Right lobe of liver (tissue), 4 donors: ENCODE data around the gene ACAP2.

Experiments
- POLR2A ChIP-seq: fragments of 450-650 bp; IDR thresholded peaks from one replicate; pipeline ENCODE4 v1.6.1; 2017; ENCODE audit warnings: antibody characterized with exemption, mild to moderate bottlenecking
- TF ChIP-seq, protein P1 (sequence below), 4 donors: fragments of 200-600 bp in 3 of 4; fragments of 450-650 bp in 1 of 4; IDR thresholded peaks; one replicate each; pipeline versions ENCODE4 v1.5.1 to v1.8.0; 2016 to 2022; ENCODE audit warnings: antibody characterized with exemption in 4 of 4, mild to moderate bottlenecking in 2 of 4
- donor health status: DM: no; HTN: no; CAD: no.
- donor health status: DM: no; HTN: no; CAD: no.
- donor health status: DM: no; HTN: yes; CAD: no.

DNA sequence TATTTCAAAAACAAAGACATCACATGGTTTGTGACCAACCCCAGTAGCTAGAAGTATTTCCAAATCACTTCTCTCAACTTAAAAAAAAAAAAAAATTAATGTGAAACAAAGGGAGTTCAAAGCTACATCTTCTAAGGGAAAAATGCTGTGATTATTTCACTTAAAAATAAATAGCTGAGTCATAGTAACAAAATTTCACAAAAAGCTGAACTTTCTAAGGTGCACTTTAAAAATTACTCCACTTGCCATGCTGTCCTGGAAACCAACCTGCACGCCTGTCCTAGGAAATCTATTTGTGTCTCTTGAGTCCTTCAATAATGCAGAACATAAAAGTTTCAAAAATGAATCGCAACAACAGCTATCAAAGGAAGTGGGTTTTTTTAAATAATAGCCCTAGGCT, 1.8 kb downstream of the ACAP2 start:
- TF ChIP-seq, protein P1, sequence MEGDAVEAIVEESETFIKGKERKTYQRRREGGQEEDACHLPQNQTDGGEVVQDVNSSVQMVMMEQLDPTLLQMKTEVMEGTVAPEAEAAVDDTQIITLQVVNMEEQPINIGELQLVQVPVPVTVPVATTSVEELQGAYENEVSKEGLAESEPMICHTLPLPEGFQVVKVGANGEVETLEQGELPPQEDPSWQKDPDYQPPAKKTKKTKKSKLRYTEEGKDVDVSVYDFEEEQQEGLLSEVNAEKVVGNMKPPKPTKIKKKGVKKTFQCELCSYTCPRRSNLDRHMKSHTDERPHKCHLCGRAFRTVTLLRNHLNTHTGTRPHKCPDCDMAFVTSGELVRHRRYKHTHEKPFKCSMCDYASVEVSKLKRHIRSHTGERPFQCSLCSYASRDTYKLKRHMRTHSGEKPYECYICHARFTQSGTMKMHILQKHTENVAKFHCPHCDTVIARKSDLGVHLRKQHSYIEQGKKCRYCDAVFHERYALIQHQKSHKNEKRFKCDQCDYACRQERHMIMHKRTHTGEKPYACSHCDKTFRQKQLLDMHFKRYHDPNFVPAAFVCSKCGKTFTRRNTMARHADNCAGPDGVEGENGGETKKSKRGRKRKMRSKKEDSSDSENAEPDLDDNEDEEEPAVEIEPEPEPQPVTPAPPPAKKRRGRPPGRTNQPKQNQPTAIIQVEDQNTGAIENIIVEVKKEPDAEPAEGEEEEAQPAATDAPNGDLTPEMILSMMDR (IDR thresholded peaks at IDR 0.05): no peak
- TF ChIP-seq POLR2A: no peak
